ENCODE measurements around the gene LPCAT1.
"Not testable (repeated sequence)": the region's sequence is repeated elsewhere in the genome, so short reads cannot be mapped to it uniquely, and the experiment has no call there.

Gene LPCAT1

GRCh38 chr5:1480217-1480616, 43.5 kb downstream of the LPCAT1 start:
- DNase-seq (ENCODE audit: low read depth, low spot score): no peak

DNA sequence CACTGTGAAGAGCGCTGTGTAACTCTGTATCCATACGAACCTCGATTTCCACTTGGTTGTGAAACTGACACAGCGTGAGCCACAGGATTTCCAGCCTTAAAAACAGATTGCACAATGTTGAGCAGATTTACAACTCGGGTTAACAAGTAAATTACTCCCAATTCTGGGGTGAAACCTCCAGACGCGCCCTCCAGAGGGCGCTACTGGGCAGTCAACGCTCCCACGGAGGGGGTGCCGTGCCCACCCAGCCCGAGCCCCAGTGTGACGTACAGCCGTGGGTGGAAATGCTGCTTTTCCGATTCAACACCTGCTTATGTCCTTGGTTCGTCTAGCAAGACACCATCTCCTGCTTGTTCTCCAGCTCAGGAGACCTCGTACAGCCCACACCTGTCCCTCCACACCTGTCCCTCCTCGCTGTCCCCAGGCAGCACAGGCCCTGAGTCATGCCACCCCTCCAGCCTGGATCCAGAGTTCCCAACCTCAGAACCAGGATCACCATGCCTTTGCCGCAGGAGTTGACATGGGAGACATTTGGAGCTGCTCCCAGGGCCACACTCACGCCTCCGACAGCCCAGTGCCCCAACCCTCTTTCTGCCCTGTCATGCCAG, 44.1 kb downstream of the LPCAT1 start:
- DNase-seq (ENCODE audit: low read depth, low spot score): peak; percentile 61

DNA sequence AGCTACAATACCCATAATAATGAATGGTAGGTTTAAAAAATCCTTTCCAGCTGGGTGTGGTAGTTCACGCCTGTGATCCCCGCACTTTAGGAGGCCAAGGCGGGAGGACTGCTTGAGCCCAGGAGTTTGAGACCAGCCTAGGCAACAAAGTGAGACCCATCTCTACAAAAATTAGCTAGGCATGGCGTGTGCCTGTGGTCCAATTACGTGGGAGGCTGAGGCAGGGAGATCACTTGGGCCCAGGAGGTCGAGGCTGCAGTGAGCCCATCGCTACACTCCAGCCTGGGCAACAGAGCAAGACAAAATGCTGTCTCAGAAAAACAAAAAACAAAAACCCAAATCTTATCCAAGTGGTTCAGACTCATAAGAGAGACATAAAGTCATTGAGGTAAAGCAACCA, 44.7 kb downstream of the LPCAT1 start:
- DNase-seq (ENCODE audit: low read depth, low spot score): no peak

DNA sequence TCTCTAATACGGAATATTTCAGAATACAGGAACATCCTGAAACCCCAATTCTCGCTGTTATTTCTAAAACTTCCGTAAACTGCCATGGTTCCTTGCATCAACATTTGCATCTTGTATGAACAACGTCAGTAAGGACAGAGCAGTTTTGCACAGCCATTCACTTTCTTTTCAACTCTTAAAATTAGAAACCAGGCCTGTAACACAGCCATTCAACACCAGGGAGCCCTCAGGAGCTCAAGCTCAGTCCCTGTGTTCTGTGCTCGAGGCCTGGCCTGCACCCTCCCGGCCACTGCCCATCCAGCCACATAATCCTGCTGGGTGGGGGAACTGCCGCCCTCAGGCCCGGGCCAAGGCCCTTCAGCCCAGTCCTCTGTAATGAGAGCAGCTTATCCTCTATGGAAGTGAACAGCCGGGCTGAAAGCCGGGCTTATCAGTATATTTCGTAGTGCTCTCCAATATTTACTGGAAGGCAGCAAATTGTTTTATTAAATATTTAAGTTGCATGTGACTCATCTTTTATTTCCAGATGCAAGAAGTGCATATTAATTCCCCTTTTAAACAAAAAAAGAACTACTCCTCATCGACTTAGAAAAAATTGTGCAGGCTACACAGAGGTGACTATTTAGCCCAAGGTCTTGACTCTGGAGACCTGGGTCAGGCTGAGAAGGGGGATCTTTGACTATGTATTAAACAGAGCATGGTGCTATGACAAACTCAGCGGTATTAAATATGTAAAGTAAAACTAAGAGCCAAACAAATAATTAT, 45.3 kb downstream of the LPCAT1 start:
- no peak for DNase-seq (ENCODE audit: low read depth, low spot score)

DNA sequence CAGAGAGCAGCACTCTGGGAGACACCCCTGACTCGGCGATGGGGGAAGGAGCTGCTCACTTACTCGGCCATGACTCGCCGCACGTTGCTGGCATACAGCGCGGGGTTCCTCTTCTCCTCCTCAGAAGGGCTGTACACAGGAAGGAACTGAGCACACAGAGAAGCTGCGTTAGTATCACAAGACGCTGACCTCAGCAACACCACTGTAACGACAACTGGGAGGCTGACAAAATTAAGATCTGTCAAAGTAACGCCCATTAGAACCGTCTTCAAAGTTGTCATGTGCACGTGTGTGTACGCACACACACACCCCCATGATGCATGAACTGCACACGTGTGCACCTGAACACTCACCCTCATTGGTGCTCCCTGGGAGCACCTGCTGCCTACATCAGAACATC, 46.4 kb downstream of the LPCAT1 start:
- DNase-seq (ENCODE audit: low read depth, low spot score): no peak

GRCh38 chr5:1476967-1477310, 46.8 kb downstream of the LPCAT1 start:
- no peak for DNase-seq (ENCODE audit: low read depth, low spot score)

GRCh38 chr5:1476181-1476966, 47.4 kb downstream of the LPCAT1 start:
- DNase-seq (ENCODE audit: low read depth, low spot score): no peak

GRCh38 chr5:1475544-1475900, 48.2 kb downstream of the LPCAT1 start:
- DNase-seq (ENCODE audit: low read depth, low spot score): not testable (repeated sequence)

DNA sequence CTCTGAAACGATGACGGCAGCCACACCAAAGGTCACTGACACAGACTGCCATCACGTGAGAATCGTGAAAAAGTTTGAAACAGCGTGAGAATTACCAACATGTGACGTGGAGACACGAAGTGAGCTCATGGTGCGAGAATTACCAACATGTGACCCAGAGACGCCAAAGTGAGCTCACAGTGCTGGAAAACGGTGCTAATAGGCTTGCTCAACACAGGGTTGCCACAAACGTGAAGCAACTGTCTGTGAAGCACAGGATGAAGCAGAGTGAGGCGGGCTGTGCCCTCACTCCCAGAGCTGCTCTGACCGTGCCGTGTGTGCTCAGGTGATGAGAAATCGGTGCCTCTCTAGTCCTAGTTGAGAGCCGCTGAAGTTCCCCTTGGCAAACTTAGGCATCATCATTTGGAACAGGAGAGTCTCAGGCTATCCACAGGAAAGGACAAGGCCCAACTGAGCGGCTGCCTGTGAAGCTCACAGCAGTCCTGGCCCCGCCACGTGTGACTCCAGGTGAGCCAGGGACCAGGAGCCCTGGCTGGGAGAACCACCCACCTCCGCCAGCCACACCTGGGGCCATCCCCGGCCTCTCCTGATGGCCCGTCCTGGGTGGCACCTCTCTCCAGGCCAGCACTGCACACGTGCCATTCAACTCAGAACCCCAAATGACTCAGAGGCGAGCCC, 48.8 kb downstream of the LPCAT1 start:
- DNase-seq (ENCODE audit: low read depth, low spot score): no peak

DNA sequence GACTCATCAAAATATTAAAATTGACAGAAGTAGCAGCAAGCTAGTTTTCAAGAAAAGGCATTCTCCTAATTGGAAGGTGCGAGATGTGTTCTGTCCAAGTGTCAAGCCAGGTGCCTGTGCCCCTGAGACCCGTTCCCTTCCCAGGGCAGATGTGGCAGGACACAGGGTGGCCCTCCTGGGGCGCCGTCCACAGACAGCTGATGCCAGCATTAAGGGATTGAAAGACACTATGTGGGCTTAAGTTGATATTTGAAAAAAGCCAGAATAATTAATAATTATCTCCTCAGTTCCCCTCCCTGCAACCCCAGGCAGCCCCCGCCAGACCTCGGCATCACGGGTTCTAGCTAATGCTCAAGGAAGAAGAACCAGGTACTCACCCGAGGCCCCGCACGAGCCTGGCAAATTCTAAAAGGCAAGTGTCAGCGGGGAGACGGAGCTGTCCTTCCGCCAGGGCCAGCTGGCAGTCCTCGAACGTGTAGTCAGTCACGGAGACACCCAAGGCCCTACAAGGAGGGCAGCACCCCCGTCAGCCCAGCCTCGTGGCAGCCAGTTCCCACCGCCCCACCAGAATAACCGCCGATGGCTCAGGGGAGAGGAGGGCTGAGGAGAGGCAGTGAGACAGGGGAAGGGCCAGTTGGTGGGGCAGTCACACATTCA, 49.4 kb downstream of the LPCAT1 start:
- DNase-seq (ENCODE audit: low read depth, low spot score): no peak

DNA sequence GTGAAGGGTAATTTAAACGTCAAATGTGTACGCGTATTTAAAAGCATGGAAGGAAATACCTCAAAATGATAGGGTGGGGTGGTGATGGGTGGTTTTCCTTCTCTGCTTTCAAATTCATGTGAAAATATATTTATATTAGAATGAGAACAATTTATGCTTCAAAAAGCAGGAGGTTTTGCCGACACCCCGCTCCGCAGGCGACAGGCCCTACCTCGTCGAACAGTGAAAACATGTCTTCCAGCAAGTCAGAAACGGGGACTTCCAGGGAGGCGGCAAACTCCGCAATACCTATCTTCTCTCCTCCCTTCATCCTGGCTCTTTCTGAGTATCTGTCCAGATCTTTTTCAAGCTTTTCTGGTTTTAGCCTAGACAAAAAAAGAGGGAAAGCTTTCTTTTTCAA, 50.0 kb downstream of the LPCAT1 start:
- no peak for DNase-seq (ENCODE audit: low read depth, low spot score)

DNA sequence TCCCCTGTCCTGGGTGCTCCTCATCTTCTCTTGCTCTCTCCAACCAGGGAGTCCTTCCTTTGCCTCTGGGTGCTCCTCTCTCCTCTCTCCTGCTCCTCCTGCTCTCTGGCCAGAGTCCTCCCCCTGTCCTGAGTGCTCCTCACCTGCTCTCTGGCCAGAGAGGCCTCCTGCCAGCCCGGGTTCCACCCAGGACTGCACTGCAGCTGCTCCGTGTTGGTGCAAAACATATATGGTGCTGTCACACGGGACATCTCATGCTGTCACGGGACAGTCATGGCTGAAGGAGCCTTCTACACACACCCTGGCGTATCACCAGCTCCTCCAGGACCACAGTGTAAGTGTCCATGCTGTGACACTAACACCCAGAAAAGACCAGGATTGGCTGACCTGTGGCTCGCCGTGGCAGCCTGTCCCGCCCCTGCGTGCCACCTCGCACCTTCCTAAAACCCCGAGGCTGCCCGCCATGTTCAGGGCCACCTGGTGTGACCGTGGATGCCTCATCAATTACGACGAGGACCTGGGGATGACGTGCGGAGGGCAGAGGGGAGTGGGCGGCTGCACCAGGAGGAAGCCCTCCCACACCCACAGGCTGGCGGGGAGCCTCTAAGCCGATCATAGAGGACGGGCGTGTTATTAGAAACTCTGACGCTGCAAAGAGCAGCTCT, 50.7 kb downstream of the LPCAT1 start:
- no peak for DNase-seq (ENCODE audit: low read depth, low spot score)

DNA sequence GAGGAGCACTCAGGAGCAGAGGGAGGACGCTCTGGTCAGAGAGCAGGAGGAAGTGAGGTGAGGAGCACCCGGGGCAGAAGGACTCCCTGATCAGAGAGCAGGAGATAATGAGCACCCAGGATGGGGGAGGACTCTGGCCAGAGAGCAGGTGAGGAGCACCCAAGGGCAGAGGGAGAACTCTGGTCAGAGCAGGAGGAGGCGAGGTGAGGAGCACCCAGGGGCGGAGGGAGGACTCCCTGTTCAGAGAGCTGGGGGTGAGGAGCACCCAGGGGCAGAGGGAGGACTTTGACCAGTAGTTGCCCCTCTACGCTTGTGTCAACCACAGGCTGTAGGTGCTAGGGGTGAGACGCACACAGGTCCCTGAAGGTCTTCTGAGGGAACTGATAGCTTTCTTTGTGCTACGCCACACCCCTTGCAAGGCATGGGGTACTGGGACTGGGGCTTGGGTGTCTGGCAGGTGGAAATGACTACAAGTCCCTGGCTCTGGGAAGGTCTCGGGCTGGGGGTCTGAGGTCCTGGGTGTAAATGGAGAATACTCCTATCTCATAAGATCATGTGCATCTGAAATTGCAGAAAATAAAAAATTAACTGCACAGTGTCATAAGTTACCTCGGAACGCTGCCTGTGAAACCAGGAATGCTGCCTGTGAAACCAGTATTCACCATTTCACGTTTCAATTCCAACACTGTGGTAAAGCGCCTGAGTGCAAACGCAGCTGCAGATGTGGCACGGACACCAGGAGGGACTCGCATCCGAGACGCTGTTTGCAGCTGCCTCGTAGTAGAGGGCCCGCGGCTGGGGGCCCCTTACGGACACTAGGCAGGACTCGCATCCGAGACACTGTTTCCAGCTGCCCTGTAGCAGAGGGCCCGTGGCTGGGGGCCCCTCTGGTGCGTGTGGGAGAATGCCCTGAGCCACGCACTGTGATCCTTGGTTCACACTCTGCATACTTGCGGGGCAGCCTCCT, 51.5 kb downstream of the LPCAT1 start:
- no peak for DNase-seq (ENCODE audit: low read depth, low spot score)

- DNase-seq (ENCODE audit: low read depth, low spot score): no peak
Measured at GRCh38 chr5:1471240-1471853, 52.4 kb downstream of the LPCAT1 start.

- no peak for DNase-seq (ENCODE audit: low read depth, low spot score)
Measured at GRCh38 chr5:1470762-1471211, 53.0 kb downstream of the LPCAT1 start.

DNA sequence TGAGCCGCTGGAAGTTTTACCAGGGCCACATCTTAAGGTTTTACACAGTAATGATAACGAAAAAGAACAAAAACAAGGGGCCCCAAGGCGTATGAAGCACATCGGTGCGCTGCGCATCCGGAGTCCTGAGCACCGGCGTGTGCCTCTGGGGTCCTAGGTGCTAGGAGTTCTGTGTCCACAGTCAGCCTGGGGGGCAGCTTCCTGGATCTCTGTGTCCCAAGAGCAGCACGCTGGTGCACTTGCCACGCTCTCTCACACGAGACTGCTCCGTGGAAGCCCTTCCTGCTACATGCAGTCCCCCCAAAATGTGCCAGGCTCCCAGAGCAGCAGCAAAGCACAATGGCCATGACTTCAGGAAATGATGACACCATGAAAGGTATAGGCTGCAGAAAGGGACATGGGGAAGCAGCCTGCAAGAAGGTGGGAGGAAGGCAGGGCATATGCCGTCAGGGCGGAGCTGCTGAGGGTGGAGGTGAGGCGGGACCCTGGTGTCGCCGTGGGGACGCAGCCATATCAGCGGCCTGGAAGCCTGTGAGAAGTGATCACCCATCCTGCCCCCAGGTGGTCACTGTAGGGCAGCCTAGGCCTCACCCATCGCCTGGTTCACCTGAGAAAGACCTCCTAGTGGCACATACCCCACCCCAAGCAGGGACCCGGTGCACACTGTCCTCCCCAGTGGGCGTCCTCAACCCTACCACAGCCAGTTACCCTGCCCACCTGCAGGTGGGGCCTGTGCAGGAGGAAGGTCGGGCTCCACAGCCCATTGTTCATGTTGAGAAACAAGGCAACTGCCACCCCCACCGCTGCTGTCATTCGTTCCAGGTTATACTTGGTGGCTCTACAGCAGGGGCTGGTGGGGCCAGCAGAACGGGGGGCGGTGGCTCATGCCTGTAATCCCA, 54.9 kb downstream of the LPCAT1 start:
- DNase-seq (ENCODE audit: low read depth, low spot score): no peak

DNA sequence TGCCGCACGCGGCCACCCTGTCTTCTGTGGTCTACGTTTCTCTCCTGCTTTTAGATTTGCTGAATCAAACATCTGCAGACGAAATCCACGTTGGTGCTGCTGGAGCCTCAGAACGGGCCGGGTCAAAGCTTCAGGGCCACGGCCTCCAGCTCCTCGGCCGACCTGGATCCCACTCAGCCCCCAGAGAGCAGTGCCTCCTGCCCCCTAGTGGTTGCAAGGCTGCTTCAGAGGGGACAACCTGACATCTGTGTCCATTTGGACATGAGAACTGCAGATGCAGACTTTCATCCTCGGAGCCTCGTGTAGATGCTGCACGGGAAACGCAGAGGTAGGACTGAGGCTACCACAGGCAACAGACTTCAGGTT, 55.5 kb downstream of the LPCAT1 start:
- peak; percentile 69 for DNase-seq (ENCODE audit: low read depth, low spot score)

Data from ELF-1 (cell line).